H1 (cell line): ENCODE data around the gene CDC42EP4. TPM values are rescaled to one million over a fixed set of nuclear protein-coding genes. Genes with fewer than 3 reads are reported as not detected.

Source experiments
- CTCF ChIA-PET: fragments of 300-600 bp; sonication (Branson Sonifier 250); formaldehyde crosslinking; loops from one replicate; lab custom pipeline; 2021; ENCODE audit not compliant: partially characterized antibody; lab: Charles Lee
- POLR2A ChIA-PET: fragments of 300-600 bp; sonication (Branson Sonifier 250); formaldehyde crosslinking; loops from one replicate; lab custom pipeline; 2021; ENCODE audit warnings: inconsistent platforms; ENCODE audit not compliant: partially characterized antibody; lab: Charles Lee
- DNase-seq, 2 experiments: peaks; one replicate each; pipeline versions ENCODE4 v3.0.0 to v3.0.0-alpha.2; 2010 to 2022; ENCODE audit warnings: low spot score in 2 of 2, low read depth in 1 of 2, mixed read lengths in 1 of 2
- FAIRE-seq: peaks from 2 replicates; lab custom pipeline; 2011; peaks lifted over from hg19 to GRCh38; lab: Jason Lieb, UNC
- H2AFZ ChIP-seq: 2 replicates; pipeline ENCODE4 v1.8.1; 2012; ENCODE audit warnings: low read length, inconsistent platforms
- H2AK5ac ChIP-seq: 2 replicates; pipeline ENCODE4 v1.6.1; 2013; ENCODE audit warnings: low read depth, low read length
- H2BK120ac ChIP-seq: replicated peaks from 2 replicates; pipeline ENCODE3; 2013; ENCODE audit warnings: low read depth, low read length, inconsistent platforms
- H2BK12ac ChIP-seq: 2 replicates; pipeline ENCODE4 v1.6.1; 2013; ENCODE audit warnings: low read depth, low read length
- H2BK15ac ChIP-seq: 2 replicates; pipeline ENCODE4 v1.6.1; 2013; ENCODE audit warnings: low read length
- H2BK20ac ChIP-seq: 2 replicates; pipeline ENCODE4 v1.6.1; 2013; ENCODE audit warnings: low read length
- H2BK5ac ChIP-seq: 2 replicates; pipeline ENCODE4 v1.6.1; 2013; ENCODE audit warnings: low read depth, low read length
- H3K14ac ChIP-seq: 2 replicates; pipeline ENCODE4 v1.6.1; 2013; ENCODE audit warnings: inconsistent platforms; ENCODE audit not compliant: insufficient read length
- H3K18ac ChIP-seq: 2 replicates; pipeline ENCODE4 v1.6.1; 2013; ENCODE audit warnings: low read length; ENCODE audit errors: extremely low read depth
- H3K23ac ChIP-seq: 2 replicates; pipeline ENCODE4 v1.6.1; 2013; ENCODE audit warnings: inconsistent platforms; ENCODE audit not compliant: insufficient read length
- H3K23me2 ChIP-seq: 2 replicates; pipeline ENCODE4 v1.6.1; 2013; ENCODE audit warnings: low read depth, low read length
- H3K27ac ChIP-seq: 2 replicates; pipeline ENCODE4 v1.6.1; 2011; ENCODE audit warnings: low read depth, low read length, inconsistent platforms
- H3K27me3 ChIP-seq, 4 experiments: replicated peaks in 1 of 4; 1 replicate in 1 of 4; 2 replicates in 3 of 4; pipeline versions ENCODE4 v1.6.1 to v1.8.1; 2011 to 2013; ENCODE audit warnings: low read length in 3 of 4, mild to moderate bottlenecking in 3 of 4, inconsistent platforms in 2 of 4, mixed read lengths in 2 of 4, moderate library complexity in 1 of 4; ENCODE audit not compliant: control insufficient read depth in 3 of 4, insufficient read depth in 3 of 4; ENCODE audit errors: extremely low read depth in 1 of 4
- H3K36me3 ChIP-seq, 4 experiments: 2 replicates each; pipeline versions ENCODE4 v1.6.1 to v1.8.1; 2011 to 2013; ENCODE audit warnings: mild to moderate bottlenecking in 4 of 4, low read length in 3 of 4, moderate library complexity in 2 of 4, control low read depth in 1 of 4, inconsistent platforms in 1 of 4; ENCODE audit not compliant: insufficient read depth in 4 of 4, control insufficient read depth in 2 of 4
- H3K4ac ChIP-seq: replicated peaks from 2 replicates; pipeline ENCODE3; 2013; ENCODE audit warnings: low read length, low read depth, mixed read lengths, inconsistent platforms; ENCODE audit not compliant: insufficient read length
- H3K4me1 ChIP-seq, 4 experiments: replicated peaks in 1 of 4; 1 replicate in 1 of 4; 2 replicates in 3 of 4; pipeline versions ENCODE4 v1.6.1 to v1.8.1; 2011 to 2013; ENCODE audit warnings: low read length in 3 of 4, inconsistent platforms in 2 of 4, mixed read lengths in 1 of 4; ENCODE audit not compliant: insufficient read depth in 4 of 4, control insufficient read depth in 3 of 4
- H3K4me2 ChIP-seq, 2 experiments: 2 replicates each; pipeline versions ENCODE4 v1.6.1 to v1.8.1; 2011 to 2013; ENCODE audit warnings: low read depth in 2 of 2, low read length in 2 of 2, control low read depth in 1 of 2, inconsistent platforms in 1 of 2, mild to moderate bottlenecking in 1 of 2; ENCODE audit not compliant: insufficient read depth in 1 of 2
- H3K4me3 ChIP-seq, 4 experiments: fragments of 200-600, 300-600 bp in 1 of 4; sonication (generic), shearing (Covaris generic), sonication (Bioruptor Twin) in 1 of 4; 2 replicates each; pipeline versions ENCODE4 v1.5.1 to v1.8.1; 2011 to 2016; ENCODE audit warnings: low read length in 4 of 4, low read depth in 3 of 4, control low read depth in 2 of 4, inconsistent platforms in 2 of 4, mild to moderate bottlenecking in 2 of 4, mixed read lengths in 1 of 4, moderate library complexity in 1 of 4; ENCODE audit not compliant: insufficient read depth in 2 of 4; ENCODE audit errors: extremely low read depth in 1 of 4
- H3K56ac ChIP-seq: replicated peaks from 2 replicates; pipeline ENCODE3; 2013; ENCODE audit warnings: low read depth, mild to moderate bottlenecking, mixed read lengths, low read length, inconsistent platforms; ENCODE audit not compliant: insufficient read length
- H3K79me1 ChIP-seq: 2 replicates; pipeline ENCODE4 v1.6.1; 2013; ENCODE audit warnings: low read depth, low read length, control low read depth
- H3K79me2 ChIP-seq, 2 experiments: 2 replicates each; pipeline versions ENCODE4 v1.6.1 to v1.8.1; 2012 to 2013; ENCODE audit warnings: low read length in 2 of 2, mild to moderate bottlenecking in 2 of 2, inconsistent platforms in 1 of 2; ENCODE audit not compliant: insufficient read depth in 2 of 2, control insufficient read depth in 1 of 2
- H3K9ac ChIP-seq, 4 experiments: replicated peaks in 1 of 4; 1 replicate in 1 of 4; 2 replicates in 3 of 4; pipeline versions ENCODE4 v1.6.1 to v1.8.1; 2011 to 2013; ENCODE audit warnings: low read depth in 3 of 4, low read length in 3 of 4, control low read depth in 2 of 4, mild to moderate bottlenecking in 2 of 4, moderate library complexity in 2 of 4, inconsistent platforms in 1 of 4; ENCODE audit errors: extremely low read depth in 1 of 4
- H3K9me3 ChIP-seq, 2 experiments: 2 replicates each; pipeline versions ENCODE4 v1.6.1 to v1.8.1; 2012 to 2013; ENCODE audit warnings: mild to moderate bottlenecking in 2 of 2, moderate library complexity in 2 of 2, control low read depth in 1 of 2, inconsistent platforms in 1 of 2, low read depth in 1 of 2, low read length in 1 of 2, mixed read lengths in 1 of 2; ENCODE audit not compliant: insufficient read depth in 2 of 2
- H4K20me1 ChIP-seq, 2 experiments: replicated peaks in 1 of 2; 2 replicates each; pipeline versions ENCODE3 to v1.8.1; 2011 to 2013; ENCODE audit warnings: inconsistent platforms in 2 of 2, low read length in 2 of 2, mild to moderate bottlenecking in 1 of 2; ENCODE audit not compliant: insufficient read depth in 2 of 2, control insufficient read depth in 1 of 2
- H4K5ac ChIP-seq: 2 replicates; pipeline ENCODE4 v1.6.1; 2013; ENCODE audit warnings: low read length, low read depth, mixed read lengths, inconsistent platforms; ENCODE audit not compliant: insufficient read length
- H4K8ac ChIP-seq: 2 replicates; pipeline ENCODE4 v1.8.0; 2013; ENCODE audit warnings: mild to moderate bottlenecking, moderate library complexity, low read length, inconsistent platforms; ENCODE audit not compliant: insufficient read depth; ENCODE audit errors: extremely low read depth
- H4K91ac ChIP-seq: replicated peaks from 2 replicates; pipeline ENCODE3; 2013; ENCODE audit warnings: low read length, mixed read lengths, inconsistent platforms; ENCODE audit not compliant: insufficient read length
- BCL11A ChIP-seq, 2 experiments: IDR thresholded peaks; one replicate each; pipeline ENCODE4 v1.6.1; 2011; ENCODE audit warnings: low read depth in 2 of 2, low read length in 2 of 2, mild to moderate bottlenecking in 2 of 2
- CBX8 ChIP-seq: fragments of 300-800, 300-1000 bp; sonication (generic); IDR thresholded peaks from 2 replicates; pipeline ENCODE4 v1.7.1; 2016; ENCODE audit warnings: low read depth, low read length, borderline replicate concordance
- EZH2 ChIP-seq: fragments of 200-600 bp; sonication (generic); IDR thresholded peaks from 2 replicates; pipeline ENCODE4 v1.7.1; 2012; ENCODE audit warnings: low read depth, mild to moderate bottlenecking, moderate library complexity, low read length, inconsistent platforms; ENCODE audit not compliant: severe bottlenecking
- GABPA ChIP-seq: IDR thresholded peaks from 2 replicates; pipeline ENCODE4 v1.6.1; 2011; ENCODE audit warnings: mild to moderate bottlenecking, low read length, moderate library complexity, borderline replicate concordance; ENCODE audit not compliant: insufficient read depth
- KDM5A ChIP-seq: fragments of 200-600 bp; IDR thresholded peaks from 2 replicates; pipeline ENCODE4 v1.7.1; 2012; ENCODE audit warnings: mild to moderate bottlenecking, low read length, inconsistent platforms, mixed read lengths
- PHF8 ChIP-seq: fragments of 200-600 bp; sonication (generic); conservative IDR thresholded peaks from 2 replicates; pipeline ENCODE4 v1.7.1; 2012; ENCODE audit warnings: low read depth, mild to moderate bottlenecking, inconsistent platforms, low read length, moderate library complexity
- POLR2A ChIP-seq, 2 experiments: IDR thresholded peaks; 1 replicate in 1 of 2; 2 replicates in 1 of 2; pipeline ENCODE4 v1.6.1; 2011; ENCODE audit warnings: low read depth in 2 of 2, low read length in 2 of 2, mild to moderate bottlenecking in 2 of 2; ENCODE audit errors: control extremely low read depth in 1 of 2
- RAD21 ChIP-seq, 2 experiments: IDR thresholded peaks in 1 of 2; conservative IDR thresholded peaks in 1 of 2; 2 replicates each; pipeline ENCODE4 v1.6.1; 2011; ENCODE audit warnings: low read depth in 2 of 2, low read length in 2 of 2, improper control_type of control experiment in 1 of 2, inconsistent platforms in 1 of 2, mild to moderate bottlenecking in 1 of 2, moderate library complexity in 1 of 2
- SAP30 ChIP-seq: fragments of 300-600 bp; sonication (generic); IDR thresholded peaks from 2 replicates; pipeline ENCODE4 v1.7.1; 2012; ENCODE audit warnings: low read length, moderate library complexity, mild to moderate bottlenecking, inconsistent platforms; ENCODE audit not compliant: insufficient read depth, insufficient replicate concordance
- SIX5 ChIP-seq: IDR thresholded peaks from 2 replicates; pipeline ENCODE4 v1.6.1; 2011; ENCODE audit warnings: mild to moderate bottlenecking, low read depth, low read length
- TCF12 ChIP-seq: IDR thresholded peaks from 2 replicates; pipeline ENCODE4 v1.6.1; 2011; ENCODE audit warnings: low read depth, mild to moderate bottlenecking, low read length
- TEAD4 ChIP-seq: IDR thresholded peaks from 2 replicates; pipeline ENCODE4 v1.6.1; 2012; ENCODE audit warnings: low read depth, low read length, inconsistent platforms, mixed read lengths
- WGBS, 2 experiments: shearing (Covaris generic) in 1 of 2; methylation state at CpG; one replicate each; pipeline versions ENCODE4 v1.1.6 to v1.1.7; 2013 to 2015; ENCODE audit warnings: low lambda C conversion rate in 2 of 2, mixed read lengths in 2 of 2, inconsistent platforms in 1 of 2, low coverage in 1 of 2, missing lambda C conversion rate in 1 of 2; ENCODE audit not compliant: insufficient replicate concordance in 2 of 2, insufficient coverage in 1 of 2, insufficient read length in 1 of 2; ENCODE audit errors: extremely low coverage in 1 of 2, missing lambda C conversion rate in 1 of 2; 5-methylcytosine and 5-hydroxymethylcytosine counted together
- polyA plus RNA-seq, 7 experiments: library from polyadenylated mRNA; depleted of rRNA in 3 of 7; stranded (reverse) in 5 of 7; unstranded in 2 of 7; fragments of >200 nt in 5 of 7; fragments of 200-250 nt in 2 of 7; gene quantifications; 1 replicate in 5 of 7; 2 replicates in 1 of 7; 4 replicates in 1 of 7; pipeline versions ENCODE4 v1.2.1 to v1.2.3, GENCODE V29; 2011 to 2013; ENCODE audit warnings: missing spikeins in 2 of 7, mixed read lengths in 2 of 7
- total RNA-seq: library from RNA; stranded (reverse); fragmentation: NEBNext Ultra II Directional; extraction: Animal tissue kit (Norgen Biotek cat#: 25700); gene quantifications from 2 replicates; pipeline ENCODE4 v1.2.1, GENCODE V29; 2021

The CDC42EP4 gene
- total and polyA plus RNA-seq, 2 of the 8 experiments (the other 6 are each of a cell fraction or from before 2014, with no cell fraction given): 8.8 to 12.6 TPM

DNA sequence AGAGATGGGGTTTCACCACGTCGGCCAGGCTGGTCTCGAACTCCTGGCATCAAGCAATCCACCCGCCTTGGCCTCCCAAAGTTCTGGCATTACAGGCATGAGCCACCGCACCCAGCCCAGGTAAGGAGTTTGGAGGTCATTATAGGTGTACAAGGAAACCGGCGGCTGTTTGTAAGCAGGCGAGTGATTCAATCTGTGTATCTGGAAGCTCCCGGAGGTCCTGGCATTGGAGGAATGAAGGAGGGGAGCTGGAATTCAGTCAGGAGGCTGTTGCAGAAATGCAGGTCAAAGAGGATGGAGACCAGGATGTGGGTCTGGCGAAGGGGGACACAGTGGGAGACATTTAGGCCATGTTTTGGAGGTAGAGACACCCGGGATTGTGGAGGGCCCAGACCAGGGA lies 18.8 kb downstream of the CDC42EP4 start:
- Histone ChIP-seq H2BK20ac (no peak overlapping the region), H4K91ac (no peak overlapping the region), H2BK5ac (no peak overlapping the region), H2BK120ac (no peak overlapping the region), H2BK12ac (no peak overlapping the region), H3K4me3 (no peak overlapping the region), H3K9me3 (no peaks in the 10 kb centered on the region), H3K27ac (no peak overlapping the region; the same call in 1 of the 2 replicates), H4K8ac (no peak overlapping the region), H2BK15ac (no peak overlapping the region), H3K4me2 (no peak overlapping the region), H2AFZ (no peak overlapping the region), H3K4ac (no peak overlapping the region), H3K4me1 (peaks cover 0 to 5% (median 0%) of the 10 kb centered on the region in 4 experiments; a peak in 1 of 7 replicates), H3K79me1 (peaks cover 8% of the 10 kb centered on the region), H3K27me3 (no peaks in the 10 kb centered on the region), H4K20me1 (peaks cover 4% of the 10 kb centered on the region in 2 experiments), H3K56ac (no peak overlapping the region), H3K23ac (no peak overlapping the region), H3K18ac (no peak overlapping the region), H3K79me2 (peaks cover 0 to 5% of the 10 kb centered on the region in 2 experiments; a peak in 1 of 4 replicates), H3K14ac (no peak overlapping the region), H3K23me2 (no peaks in the 10 kb centered on the region; the same call in 1 of the 2 replicates), H4K5ac (no peak overlapping the region), H2AK5ac (no peak overlapping the region), H3K9ac (no peak overlapping the region), H3K36me3 (no peaks in the 10 kb centered on the region)
- FAIRE-seq (no peak), DNase-seq (no peak)
- TF ChIP-seq GABPA (no peak), TCF12 (no peak), RAD21 (IDR thresholded peaks at IDR 0.05 in 1 of 2, conservative IDR thresholded peaks at IDR 0.05 in 1 of 2; ENCODE audit: low read depth in 2 of 2, low read length in 2 of 2) (no peak), SIX5 (no peak), POLR2A (IDR thresholded peaks at IDR 0.05; ENCODE audit: control extremely low read depth in 1 of 2, low read depth in 2 of 2, low read length in 2 of 2) (no peak), KDM5A (no peak), PHF8 (no peak), CBX8 (no peak), EZH2 (no peak), BCL11A (IDR thresholded peaks at IDR 0.05; ENCODE audit: low read depth in 2 of 2, low read length in 2 of 2) (no peak), TEAD4 (no peak), SAP30 (no peak)
- ChIA-PET CTCF (interaction anchor here (1.2 kb wide), 1 partner anchor 21 kb away, joined by 3 read pairs; no protein-coding TSS in a partner anchor), POLR2A (no interaction called here)
- WGBS, 2 experiments: 92% methylated on average over 11 of the region's 11 CpGs; no CpG with 5 or more reads in 1 of the 2 experiments
